Fibroblast of skin of left quadriceps (primary cell): ENCODE results near the gene CDK14.
"Not testable (repeated sequence)": the region's sequence is repeated elsewhere in the genome, so short reads cannot be mapped to it uniquely, and the experiment has no call there.

Experiments
- DNase-seq, 2 experiments: peaks; one replicate each; pipeline ENCODE4 v3.0.0-alpha.2; 2013; ENCODE audit warnings: low read depth in 2 of 2

CDK14 gene

GRCh38 chr7:90752051-90752450 is 155.9 kb downstream of the CDK14 start:
- DNase-seq, result no peak

DNA sequence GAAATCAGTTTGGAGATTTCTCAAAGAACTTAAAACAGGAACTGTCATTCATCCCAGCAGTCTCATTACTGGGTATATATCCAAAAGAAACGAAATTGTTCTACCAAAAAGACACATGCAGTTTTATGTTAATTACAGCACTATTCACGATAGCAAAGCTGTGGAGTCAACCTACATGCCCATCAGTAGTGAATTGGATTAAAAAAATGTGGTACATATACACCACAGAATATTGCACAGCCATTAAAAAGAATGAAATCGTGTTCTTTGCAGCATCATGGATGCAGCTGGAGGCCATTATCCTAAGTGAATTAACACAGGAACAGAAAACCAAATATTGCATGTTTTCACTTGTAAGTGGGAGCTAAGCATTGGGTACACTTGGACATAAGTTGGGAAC is 158.9 kb downstream of the CDK14 start:
- no peak for DNase-seq

GRCh38 chr7:90756366-90756765 is 160.2 kb downstream of the CDK14 start:
- DNase-seq, result no peak

GRCh38 chr7:90757565-90757950 is 161.4 kb downstream of the CDK14 start:
- DNase-seq, result not testable (repeated sequence)

GRCh38 chr7:90758933-90759562 is 162.9 kb downstream of the CDK14 start:
- DNase-seq, result no peak

- DNase-seq, result no peak
These were observed 163.6 kb downstream of the CDK14 start for GRCh38 chr7:90759710-90760109.

DNA sequence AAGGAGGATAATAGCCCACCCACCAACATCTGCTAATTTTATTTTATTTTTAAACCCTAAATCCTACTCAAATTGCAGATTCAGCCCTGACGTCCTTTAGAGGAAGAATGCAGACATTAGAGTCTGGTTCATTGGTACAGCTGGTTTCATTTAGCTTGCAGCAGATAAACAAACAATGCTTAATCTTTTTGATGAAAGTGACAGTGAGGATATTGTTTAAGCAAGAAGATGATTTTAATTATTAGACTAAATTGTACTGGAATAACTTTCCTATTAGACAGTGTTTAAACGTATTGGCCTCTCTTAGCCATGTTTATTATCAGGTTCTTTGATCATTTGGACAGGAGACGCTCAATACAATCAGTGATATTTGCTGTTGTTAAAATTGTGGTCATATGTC is 164.8 kb downstream of the CDK14 start:
- DNase-seq, result peak; percentile 26 to 28

GRCh38 chr7:90761584-90761983 is 165.5 kb downstream of the CDK14 start:
- no peak for DNase-seq

DNA sequence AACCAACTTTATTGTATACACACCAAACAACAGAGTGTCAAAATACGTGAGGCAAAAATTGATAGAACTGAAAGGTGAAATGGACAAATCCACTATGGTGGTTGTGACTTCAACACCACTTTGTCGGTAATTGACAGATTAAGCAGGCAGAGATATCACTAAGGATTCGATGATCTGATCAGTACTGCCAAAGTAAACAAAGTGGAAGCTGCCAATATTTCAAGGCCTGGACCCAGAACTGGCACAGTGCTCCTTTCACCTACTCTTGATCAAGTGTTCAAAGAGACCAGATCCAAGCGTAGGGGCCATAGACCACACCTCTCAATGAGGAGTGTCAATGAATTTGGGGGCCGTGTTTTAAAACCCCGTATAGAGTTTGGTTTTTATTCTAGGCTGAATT is 167.0 kb downstream of the CDK14 start:
- DNase-seq, result no peak

DNA sequence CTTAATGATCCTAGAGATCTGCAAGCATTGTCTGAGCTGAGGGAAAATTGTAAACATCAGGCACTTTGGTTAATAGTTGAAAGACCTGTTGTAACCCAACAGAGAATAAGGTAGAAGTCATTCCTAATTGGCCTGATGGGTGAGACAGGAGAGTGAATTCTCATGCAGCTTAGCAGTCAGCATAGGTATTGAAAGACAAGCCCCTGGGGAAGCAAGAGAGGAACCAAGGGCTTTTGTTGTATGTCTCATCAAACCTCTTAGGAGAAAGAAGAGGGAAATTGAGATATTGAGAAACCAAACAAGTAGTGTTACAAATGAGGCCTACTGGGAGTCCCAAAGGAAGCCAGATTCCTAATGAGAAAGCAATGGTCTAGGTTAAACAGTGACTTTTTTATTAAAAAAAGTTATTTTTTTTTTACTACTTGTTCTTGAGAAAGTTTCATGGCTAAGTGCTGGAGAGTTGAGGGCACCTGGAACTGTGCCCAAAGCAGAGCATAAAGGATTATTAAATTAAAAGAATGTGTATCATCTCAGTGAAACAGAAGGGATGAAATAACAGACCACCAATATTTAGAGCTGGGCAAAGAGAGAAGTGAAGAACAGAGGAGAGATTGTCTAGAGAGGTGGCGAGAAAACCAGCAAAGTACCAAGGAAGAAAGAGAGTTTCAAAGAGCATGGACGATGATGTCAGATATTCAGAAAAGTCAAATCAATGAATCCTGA is 168.9 kb downstream of the CDK14 start:
- no peak for DNase-seq

DNA sequence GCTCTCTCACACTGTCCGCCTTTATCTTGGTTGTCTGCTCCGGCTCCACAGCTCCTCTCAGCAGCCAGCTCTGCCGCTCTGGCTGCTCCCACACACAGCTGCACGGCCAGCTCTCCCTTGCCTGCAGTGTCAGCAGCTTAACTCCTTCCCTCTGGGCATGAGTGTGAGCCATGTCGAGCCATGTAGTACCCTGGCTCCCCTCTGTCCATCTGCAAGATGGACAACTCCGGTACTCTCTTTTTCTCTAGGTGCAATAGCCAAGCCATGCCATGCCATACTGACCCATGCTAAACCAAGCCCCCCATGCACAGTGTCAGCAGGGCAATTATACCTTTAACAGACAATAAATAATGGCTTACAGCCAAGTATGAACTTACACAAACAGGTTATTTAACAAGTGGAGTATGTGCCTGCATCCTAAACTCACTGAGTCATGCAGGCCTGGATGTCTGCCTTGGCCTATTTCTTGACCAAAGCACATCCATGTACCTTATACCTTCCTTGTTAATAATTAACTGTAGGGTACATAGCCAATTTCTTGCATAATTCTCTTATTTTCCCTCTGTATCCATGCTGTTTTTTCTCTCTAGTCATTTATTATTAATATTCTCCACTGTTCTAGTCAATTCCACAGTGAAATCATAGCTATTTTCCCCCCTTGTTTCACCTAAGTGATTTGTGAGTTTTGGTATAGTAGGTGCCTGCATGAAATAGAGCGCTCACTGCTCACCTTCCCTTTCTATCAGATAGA is 170.9 kb downstream of the CDK14 start:
- DNase-seq, result no peak

DNA sequence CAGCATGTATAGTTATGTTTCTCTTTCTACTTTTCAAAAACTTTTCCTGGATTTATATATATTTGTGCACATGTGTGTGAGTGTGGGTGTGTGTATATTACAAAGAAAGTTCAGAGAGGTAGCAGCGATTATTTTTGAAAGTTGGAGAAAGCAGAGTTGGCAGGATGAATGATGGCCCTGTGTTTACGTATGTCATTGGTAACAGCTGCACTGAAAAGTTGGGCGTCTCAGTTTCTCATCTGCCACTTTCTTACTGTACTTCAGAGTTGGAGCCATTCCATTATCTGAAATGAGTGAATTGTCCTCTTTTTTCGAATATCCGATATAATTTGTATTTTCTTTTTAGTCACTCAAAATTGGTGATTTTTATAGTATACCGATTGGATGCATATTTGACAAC is 172.2 kb downstream of the CDK14 start:
- DNase-seq, result no peak

DNA sequence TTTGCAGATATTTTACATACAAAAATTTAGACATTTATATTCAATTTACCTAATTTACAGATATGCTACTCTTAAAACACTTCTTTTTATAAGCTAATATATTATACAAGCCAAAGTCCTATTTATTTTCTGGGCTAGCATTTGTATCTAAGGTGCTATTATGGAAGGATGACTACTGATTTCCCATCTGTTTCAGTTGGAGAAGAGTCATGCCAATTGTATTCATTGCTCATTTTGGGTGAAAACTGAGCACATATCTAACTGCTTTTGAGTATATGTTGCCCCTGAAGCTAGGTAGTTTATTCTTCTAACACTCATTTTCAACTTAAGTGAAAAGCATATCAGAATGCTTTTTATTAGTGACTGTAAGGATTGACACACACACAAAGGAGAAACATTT is 172.9 kb downstream of the CDK14 start:
- DNase-seq, result no peak

DNA sequence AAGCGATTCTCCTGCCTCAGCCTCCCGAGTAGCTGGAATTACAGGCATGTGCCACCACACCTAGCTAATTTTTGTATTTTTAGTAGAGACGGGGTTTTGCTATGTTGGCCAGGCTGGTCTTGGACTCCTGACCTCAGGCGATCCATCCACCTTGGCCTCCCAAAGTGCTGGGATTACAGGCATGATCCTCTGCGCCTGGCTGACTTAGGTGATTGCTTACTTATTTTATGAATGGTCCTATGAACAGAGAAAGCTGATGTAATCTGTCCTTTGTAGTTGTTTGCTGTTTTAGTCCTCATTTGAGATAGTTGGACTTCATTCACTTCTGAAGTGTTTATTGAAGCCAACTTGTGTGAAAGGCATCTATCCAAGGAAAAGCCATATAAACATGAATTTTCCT is 173.4 kb downstream of the CDK14 start:
- not testable (repeated sequence) for DNase-seq

GRCh38 chr7:90771281-90771680 is 175.2 kb downstream of the CDK14 start:
- DNase-seq, result peak in 1 of 2 experiments; percentile 18

GRCh38 chr7:90772410-90772809 is 176.3 kb downstream of the CDK14 start:
- no peak for DNase-seq

DNA sequence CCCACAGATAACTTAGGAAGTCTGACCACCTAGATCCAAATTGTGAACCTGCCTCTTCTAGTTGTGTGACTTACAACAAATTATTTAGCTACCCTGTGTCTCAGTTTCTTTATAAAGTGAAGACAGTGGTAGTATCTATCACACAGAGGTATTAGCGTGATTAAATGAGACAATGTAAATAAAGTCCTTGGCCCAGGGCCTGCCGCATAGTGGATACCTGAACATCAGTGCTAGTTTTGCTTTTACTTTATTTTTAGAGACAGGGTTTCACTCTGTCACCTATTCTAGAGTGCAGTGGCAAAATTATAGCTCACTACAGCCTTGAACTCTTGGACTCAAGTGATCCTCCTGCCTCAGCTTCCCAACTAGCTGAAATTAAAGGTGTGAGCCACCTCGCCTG is 177.1 kb downstream of the CDK14 start:
- no peak for DNase-seq

- DNase-seq, result no peak
These were observed 178.6 kb downstream of the CDK14 start for GRCh38 chr7:90774706-90775105.

DNA sequence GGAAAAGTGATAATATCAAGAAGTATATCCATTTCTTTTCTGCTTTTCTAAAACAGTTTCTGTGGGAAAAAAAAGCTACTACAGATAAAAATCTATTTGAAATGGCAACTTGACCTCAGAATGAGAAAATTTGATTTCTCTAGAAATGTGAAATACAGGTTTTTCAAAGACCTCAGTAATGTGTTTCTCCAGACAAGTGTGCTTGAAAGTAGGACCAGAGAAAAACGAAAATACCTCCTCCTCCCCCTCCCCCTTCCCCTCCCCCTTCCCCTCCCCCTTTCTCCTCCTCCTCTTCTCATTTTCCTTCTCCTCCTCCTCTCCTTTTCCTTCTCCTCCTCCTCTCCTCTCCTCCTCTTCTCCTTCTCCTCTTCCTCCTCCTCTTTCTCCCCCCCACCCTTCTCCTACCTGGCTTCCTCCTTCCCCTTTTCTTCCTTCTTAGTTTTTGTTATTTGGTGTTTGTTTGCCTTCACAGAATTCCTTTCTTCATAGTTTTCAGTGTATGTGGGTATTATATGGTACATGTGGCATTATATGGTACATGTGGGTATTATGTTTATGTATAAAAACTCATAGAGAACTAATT is 179.4 kb downstream of the CDK14 start:
- no peak for DNase-seq

DNA sequence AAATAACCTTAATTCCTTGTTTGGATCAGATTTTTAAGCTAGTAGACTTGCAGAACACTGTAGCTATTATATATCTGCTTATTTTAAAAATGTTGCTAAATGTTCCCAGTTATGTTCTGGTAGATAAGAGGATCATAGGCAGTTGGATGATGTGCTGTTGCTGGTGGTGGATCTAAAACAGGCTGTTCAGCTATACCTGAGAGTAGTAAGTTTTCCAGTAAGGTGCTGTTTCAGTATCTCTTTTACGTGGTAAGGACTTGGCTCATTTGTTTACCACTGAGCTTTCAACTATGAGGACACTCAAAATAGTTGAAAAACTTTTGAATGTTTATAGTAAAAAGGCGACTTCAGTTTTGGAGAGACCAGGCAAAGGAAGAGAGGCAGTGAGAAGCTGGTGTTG is 180.9 kb downstream of the CDK14 start:
- no peak for DNase-seq

DNA sequence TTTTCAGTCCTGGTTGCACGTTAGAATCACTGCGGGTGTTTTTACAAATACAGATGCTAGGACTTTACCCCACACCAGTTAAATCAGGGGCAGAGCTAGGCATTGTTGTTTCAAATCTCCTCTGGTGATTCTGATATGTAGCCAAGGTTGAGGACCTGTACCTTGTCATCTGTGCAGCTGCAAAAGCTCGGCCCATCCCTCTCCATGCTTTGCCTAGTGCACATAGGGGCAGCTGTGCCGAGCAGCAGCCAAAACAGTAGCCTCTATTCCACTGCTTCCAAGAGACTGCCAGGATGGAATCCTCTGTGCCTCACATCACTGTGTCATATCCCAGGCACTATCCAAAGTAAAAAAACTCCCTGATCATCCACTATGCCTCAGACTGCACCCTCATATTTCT is 181.3 kb downstream of the CDK14 start:
- no peak for DNase-seq

GRCh38 chr7:90777886-90778285 is 181.8 kb downstream of the CDK14 start:
- DNase-seq, result peak in 1 of 2 experiments; percentile 13

DNA sequence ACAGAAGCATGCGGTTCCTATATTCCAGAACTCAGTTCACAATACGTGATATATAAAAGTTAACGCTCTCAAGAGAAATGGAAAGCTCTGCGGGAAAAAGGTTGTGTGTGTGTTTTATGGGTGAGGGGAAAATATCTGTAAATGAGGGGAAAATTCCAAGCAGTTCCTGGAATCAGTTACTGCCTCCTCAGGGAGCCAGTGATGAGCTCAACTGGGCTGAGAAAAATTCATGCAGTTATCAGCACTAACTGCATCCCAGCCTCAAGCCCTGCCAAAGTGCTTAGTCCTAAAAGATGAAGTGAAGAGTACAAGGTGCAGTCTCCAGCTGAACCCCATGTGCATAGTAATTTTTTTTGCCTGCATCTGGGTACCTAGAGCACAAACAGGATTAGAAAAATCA is 191.9 kb downstream of the CDK14 start:
- DNase-seq, result peak; percentile 17 to 44
